DLD1 (cell line): ENCODE results near the gene ACTR10.

Experiments used
- in situ Hi-C: cut with HindIII; loops from 2 replicates; pipeline ENCODE4 v1.10.0; 2017; ENCODE audit warnings: low sequenced_read_pairs

Gene ACTR10

DNA sequence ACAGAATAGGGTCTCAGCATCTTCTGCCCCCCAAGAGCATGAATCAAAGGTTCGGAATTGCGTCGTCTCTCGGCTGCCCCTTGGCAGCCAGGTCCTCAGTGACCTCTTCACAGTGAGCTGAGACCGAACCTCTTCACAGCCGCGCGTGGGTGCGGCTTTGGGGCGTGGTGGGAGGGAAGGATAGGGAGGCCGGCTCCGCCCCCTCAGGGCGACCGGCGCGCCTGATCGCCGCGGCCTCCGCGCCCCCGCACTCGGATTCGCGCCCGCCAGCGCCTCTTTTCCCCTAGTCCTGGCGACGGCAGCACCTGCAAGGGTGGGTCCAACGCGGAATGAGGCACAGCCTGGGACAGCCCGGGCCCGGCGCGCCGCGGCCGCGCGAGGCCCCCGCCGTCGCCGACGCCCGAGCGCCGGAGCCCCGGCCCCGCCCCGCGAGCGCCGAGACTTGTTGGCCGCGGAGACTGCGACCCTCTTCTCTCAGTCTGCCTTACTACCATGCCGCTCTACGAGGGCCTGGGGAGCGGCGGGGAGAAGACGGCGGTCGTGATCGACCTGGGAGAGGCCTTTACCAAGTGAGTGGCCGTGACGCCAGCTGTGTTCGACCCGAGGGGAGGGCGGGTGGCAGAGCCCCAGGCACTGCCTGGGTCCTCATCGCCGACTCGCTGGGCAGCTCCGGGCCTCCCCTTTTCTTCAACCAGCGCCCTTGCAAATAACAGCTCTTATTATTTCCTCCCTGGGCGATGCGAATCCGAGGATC is at the start of gene ACTR10:
TSS of gene ACTR10 (plus strand) at position 424 of the 754 bp plus-strand sequence. CDS start at position 493, 69 bp downstream.
- in situ Hi-C loops, result no loop called here

DNA sequence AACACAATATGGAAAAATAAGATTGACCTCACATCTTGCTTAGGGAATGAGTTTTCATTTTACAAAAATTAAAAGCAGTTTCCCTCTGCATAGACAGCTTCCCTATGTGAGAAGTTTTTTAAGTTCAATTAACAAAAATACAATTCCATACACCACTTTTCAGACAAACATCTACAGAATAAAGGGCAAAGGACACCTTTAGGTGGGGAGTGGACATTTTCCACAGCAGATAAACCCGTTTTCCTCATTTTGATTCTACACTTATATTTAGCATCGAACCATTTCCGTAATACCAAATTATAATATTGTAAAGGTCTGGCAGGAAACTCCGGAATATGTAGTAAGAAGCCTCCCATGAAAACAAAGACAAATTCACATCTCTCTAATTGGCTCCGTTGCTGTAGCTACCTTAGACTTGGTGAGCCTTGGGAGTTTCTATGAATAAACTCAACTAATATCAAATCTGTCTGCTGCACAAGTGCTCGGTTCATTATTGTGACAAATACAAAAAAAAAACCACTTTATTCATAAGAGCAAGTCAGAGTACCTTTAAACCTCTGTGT is 49.6 kb upstream of the ACTR10 start:
- in situ Hi-C loops, result no loop called here

DNA sequence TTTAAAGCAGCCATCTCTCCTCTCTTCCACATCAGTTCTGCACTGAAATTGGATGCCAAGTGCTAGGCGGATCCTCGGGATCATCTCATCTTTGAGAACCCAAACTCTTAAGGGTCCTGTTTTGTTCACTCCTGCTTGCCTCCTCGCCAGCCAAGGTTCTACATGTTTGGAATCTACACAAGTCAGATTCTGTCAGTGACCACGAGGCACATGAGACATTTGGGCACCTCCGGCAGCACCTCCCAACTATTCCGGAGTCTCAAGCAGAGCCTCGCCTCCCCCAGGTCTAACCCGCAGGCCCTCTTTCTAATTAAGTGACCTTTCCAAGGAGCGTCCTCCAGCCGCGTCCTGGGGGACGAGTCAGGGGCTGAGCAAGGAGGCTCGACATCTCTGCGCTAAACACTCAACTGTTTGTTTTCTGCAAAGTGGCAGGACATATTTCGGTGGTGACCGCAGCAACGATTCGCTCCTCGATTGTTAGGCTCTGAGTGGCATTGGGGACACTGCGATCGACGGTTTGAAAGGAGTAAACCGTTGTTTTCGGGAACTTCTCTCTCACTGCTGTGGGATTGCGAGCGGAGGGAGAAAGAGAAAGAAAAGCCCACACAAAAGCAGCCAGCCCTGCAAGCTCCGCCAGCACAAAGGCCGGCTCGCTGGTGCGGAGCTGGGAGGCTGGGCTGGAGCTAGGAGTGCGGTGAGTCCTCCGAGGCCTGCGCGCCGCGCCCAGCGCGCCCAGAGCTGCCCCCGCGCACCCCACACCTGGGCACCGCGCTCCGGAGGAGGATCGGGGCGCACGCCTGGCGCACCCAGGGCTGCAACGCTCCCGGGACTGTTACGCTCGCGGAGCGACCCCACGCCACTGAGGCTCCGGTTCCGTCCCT is 48.6 kb upstream of the ACTR10 start:
- in situ Hi-C loops, result no loop called here

DNA sequence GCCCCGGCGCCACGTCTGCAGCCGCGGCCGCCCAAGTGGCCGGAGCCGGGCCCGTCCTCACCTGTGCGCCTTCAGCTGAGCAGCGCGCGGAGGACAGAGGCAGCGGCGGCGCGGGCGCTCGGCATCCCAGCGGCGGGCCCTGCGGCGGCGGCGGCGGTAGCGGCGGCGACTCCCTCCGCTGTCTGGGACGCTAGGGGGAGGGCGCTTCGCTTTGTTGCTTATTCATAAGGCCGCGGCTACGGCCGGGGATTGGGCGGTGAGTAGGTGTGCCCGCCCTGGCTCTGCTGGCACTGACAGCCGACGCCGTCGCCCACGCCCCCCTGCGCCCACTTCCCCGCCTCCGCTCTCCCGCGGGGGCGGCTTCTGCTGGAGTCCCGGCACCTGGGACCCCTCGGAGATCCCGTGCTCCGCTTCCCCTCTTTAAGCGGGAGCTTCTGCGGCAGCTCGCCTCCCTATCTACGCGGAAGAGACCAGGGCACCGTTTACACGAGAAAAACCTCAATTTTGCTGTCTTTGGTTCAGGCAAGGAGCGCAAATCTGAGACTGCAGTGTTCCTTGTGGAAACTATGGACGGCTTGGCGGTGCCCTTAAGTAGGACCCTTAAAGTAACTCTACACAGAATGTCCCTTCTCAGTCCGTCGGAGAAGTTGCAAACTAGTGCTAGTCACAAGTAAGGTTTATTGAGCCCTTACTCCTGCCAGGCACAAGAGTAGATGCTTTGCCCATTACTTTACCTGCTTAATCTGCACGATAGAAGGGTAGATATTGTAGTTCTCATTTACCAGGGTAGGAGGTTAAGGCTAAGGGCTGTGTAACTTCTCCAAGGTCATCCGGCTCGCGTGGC is 47.7 kb upstream of the ACTR10 start, which contains the start of gene ARMH4:
TSS of gene ARMH4 (minus strand) at position 200 of the 844 bp plus-strand sequence. CDS start 12,855 bp downstream, outside the sequence.
- in situ Hi-C loops, result no loop called here

DNA sequence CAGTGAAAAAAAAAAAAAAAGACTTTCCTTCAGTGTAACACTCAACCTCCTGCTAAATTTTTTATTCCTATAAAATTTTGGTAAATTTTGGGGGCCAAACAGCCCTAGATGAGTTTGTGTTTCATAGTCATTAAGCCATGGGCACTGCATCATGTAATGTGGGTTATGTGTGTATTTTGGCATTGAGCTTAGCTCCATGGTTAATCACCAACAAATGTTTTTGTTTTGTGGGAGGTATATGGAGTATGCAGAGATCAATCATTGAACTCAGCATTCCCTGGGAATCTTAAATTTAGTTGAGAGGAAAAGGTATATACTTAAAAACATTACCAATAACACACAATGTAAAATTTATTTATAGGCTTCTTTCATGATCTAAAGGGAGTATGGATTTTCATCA is 39.4 kb upstream of the ACTR10 start:
- in situ Hi-C loops, result no loop called here

DNA sequence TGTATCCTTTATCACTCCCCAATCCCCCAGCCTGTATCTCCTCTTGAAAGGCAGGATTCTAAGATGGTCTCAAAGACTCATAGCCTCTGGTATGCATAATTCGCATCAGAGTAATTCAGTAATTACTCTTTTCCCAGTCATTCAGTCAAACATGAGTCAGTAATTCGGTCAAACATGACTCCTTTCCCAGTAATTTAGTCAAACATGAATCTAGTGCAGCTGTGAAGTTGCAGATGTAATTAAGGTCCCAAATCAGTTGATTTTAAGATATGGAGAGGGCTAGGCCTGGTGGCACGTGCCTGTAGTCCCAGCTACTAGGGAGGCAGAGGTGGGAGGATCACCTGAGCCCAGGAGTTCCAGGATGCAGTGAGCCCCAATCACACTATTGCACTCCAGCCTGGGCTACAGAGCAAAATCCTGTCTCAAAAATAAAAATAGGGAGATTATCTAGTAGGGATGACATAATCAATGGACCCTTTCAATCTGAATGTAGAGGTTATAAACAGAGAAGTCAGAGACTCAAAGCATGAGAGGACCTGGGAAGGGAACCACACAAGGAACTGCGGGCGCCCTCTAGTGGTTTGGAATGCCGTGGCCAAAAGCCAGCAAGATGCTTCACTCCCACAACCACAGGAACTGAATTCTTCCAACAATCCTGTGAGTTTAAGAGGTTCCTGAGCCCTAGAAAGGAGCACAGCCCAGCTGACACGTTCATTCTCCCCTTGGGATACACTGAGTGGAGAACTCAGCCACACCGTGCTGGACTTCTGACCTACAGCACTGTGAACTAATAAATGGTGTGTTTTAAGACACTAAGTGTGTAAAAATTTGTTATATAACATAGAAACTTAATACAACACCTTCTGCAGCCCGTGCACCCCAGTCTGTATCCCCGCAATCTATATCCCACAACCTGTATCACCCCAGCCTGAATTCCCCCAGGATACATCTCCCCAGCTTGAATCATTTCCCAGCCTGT is 33.7 kb upstream of the ACTR10 start:
- in situ Hi-C loops, result no loop called here

DNA sequence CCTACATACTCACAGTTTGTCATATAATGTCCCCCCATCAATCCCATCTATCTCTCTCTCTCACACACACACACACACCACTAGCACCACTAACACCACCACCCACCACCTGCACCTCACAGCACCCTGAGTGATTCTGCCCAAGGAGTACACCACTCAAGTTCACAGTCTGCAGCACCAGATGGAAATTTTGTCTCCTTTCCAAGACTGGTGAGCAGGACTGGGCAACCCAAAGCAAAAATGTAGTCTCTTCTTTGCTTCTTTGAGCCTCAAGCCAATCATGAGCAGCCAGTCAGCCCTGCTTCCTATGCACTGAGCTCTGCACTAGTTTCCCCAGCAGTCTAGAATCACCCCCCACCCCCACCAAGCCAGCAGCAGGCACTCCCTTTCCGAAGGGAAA is 32.9 kb upstream of the ACTR10 start:
- in situ Hi-C loops, result no loop called here

DNA sequence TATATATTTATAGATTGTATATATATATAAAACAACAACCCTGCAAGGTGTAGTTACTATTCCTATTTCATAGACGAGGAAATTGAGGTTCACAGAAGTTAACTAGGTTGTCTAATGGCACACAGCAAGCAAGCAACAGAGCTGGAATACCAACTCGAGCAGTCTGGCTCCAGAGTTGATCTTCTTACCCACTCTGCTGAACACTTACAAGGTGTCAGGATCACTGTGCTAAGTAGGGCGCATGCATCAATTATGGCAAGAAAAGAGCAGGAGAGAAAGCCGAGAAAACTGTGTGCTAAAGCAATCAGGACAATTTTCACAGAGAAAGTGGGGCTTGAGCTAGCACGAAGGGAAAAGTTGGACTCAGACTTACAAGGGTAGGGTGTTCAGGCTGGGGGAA is 32.1 kb upstream of the ACTR10 start:
- in situ Hi-C loops, result no loop called here

DNA sequence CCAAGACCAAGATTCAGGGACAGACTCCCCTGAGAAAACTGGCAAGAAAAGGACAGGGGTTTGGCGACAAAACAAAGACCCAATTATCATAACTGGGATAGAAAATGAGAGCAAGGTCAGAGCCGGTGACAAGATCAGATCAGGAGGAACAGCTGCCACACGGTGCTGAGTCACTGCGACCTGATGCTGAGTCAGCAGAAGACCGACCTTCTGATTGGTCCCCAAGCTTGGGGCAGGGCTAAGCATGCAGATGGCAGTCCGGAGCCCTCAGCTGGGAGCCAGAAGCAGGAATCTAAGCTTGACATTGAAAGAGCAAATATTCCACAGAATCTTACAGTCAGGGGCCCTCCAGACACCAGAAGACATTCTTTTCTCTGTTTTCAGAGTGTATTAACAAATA is 28.9 kb upstream of the ACTR10 start:
- in situ Hi-C loops, result no loop called here

DNA sequence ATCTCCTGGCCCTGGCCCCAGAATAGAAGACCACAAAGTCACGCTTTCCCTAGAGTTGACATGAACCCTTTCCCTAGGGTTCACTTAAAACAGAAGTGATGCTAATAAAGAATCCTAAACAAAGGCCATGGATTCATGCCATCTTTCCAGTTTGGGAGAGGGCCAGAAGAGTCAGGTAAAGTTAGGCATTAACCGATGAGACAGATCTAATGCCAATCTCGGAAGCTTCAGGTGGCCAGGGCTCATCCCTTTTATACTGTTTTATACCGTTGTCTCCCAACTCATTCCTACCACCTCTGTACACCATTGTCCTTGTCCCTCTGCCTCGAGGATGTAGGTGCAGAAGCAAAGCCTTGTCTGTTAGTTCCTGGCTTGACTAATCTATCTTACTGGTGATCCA is 22.8 kb upstream of the ACTR10 start:
- in situ Hi-C loops, result no loop called here

DNA sequence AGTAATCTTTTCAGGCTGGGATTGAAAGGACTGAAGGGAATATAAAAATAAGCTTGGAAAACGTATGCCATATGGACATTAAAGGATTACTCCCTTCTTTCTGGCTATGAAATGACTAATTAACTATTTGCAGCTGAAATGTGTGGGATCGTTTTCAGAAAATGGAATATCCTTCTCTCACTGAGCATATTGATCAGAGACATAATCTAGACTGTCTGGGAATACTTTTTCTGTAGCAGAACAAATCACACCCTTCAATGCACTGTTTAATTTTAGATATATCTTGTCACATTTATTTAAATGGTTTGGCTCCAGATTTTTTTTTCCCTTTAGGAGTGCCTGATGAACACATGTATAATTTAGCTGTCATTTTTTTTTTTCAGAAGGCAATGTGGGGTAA is 10.8 kb upstream of the ACTR10 start:
- in situ Hi-C loops, result no loop called here

DNA sequence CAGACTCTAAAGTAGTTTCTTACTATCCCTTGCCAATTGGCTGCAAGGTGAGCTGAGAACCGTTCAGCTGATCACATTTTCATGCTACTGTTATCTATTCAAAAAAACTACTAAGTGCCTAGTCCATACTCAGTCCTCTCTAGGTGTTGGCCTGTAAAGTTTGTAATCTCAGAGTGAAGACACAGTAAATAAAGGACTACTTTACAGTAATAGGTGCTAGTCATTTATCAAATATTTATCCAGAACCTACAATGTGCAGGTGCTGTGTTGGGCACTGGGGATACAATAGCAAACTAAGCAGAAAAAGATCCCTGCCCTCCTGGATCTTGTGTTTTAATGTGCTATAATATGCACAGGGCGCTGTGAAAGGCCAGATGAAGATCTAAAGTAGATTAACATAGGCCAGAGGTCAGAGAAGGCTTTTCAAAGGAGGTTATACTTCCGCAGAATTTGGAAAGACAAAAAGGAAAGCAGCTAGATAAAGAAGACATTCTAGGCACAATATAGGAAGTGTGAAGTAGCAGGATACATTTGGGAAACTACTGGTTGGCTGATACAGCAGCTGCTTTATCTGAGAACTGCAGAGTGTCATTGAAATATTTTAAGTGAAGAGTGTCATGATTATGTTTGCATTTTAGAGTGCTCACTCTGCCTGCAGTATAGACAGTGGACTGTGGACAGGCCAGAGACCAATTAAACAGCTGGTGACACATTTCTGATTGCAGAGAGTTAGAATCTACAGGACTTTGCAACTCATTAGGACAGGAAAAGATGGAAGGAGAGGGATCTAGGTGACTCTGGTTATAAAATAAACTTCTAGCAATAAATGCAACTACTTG is 8.0 kb upstream of the ACTR10 start:
- in situ Hi-C loops, result no loop called here

DNA sequence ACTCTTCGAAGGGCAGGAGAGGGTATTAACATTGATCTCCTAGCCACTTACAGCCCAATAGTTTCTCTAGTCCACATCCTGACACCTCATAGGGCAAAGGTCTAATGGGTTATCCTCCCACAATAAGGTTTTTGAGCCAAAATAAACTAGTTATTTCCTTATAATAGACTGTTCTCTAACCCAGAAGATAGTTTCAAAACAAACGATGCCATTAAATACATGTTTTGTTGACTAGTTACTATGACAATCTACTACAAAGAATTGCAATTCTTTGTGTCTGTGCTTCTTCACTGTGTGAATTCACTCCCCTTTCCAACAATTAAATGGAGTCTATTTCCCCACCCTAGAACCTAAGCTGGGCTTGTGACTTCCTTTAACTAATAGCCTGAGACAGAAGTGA is 6.4 kb upstream of the ACTR10 start:
- in situ Hi-C loops, result no loop called here

DNA sequence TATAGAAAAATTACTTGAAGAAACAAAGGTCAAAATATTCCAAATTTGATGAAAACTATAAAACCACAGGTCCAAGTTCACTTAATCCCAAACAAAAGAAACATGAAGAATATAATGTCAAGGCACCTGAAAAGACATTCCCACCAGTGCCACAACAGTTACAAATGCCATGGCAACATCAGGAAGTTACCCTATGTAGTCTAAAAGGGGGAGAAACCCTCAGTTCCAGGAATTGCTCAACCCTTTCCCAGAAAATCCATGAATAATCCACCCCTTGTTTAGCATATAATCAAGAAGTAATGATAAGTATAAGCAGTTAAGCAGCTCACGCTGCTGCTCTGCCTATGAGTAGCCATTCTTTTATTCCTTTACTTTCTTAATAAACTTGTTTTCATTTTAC is 3.8 kb upstream of the ACTR10 start:
- in situ Hi-C loops, result no loop called here

DNA sequence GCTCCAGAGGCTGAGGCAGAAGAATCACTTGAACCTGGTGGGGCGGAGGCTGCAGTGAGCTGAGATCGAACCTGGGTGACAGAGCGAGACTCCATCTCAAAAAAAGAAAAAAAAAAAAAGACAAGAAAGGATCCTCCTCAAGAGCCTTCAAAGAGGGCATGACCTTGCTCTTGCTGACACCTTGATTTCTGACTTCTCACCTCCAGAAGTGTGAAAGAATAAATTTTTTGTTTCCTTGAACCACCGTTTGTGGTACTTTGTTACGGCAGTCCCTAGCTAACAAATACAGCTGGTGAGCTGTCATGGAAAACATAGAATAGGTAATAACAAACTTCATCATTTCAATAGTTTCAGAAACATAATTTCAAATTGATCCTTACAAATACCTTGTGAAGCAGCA is 1.9 kb upstream of the ACTR10 start:
- in situ Hi-C loops, result no loop called here

DNA sequence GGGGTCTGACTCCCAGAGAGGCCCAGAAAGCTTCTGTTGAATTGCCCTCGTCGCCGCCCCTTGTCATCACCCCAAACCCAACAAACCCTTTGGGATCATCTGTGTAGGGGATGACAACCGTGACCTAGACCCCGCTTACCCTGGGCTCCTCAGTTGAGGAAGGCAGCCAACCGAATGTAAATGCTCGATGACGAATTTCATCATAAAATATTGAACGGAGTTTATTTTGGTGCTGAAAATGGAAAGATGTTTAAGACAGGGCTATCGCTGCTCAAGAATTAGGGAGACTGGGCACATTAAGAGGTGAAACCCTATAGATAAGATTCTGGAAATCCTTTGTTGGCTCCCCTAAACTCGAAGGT is 512 bp downstream of the ACTR10 start:
- in situ Hi-C loops, result no loop called here

DNA sequence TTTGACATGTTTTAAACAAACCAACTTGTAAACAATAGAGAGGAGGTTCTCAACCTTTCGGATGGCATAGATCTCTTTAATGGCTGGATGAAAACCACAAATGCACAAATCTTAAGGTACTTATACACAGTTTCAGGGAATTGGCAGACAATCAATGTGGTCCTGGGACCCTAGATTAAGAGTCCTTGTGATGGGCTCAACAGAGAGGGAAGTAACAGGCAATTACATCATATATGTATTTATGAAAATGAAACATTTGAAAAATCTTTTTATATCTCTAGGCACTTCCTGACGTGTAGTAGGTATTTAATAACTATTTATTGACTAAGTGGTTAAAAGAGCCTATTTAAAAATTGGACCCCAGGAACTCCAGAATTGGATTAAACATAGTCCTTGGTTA is 897 bp downstream of the ACTR10 start:
- in situ Hi-C loops, result no loop called here

DNA sequence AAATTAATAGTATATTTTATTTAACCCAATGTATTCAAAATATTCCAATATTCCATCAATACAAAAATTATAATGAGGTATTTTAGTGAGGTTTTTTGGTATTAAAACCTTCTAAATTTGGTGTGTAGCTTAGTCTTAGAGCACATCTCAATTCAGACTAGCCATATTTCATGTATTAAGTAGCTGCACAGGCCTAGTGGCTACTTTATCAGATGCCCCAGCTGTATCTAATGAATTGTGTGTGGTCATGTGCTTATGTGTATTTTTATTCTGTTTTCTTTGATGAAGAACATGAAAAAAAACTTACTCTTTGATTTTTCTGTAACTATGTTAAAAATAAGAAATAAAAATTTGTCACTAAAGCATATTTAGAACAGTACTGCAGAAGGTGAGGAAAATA is 13.2 kb downstream of the ACTR10 start:
- in situ Hi-C loops, result no loop called here
